H1 (cell line): ENCODE results near the gene TTC31. TPM values are rescaled to one million over a fixed set of nuclear protein-coding genes. Genes with fewer than 3 reads are reported as not detected.

ENCODE experiments used
- CTCF ChIA-PET: fragments of 300-600 bp; sonication (Branson Sonifier 250); formaldehyde crosslinking; loops from one replicate; lab custom pipeline; 2021; ENCODE audit not compliant: partially characterized antibody; lab: Charles Lee
- POLR2A ChIA-PET: fragments of 300-600 bp; sonication (Branson Sonifier 250); formaldehyde crosslinking; loops from one replicate; lab custom pipeline; 2021; ENCODE audit warnings: inconsistent platforms; ENCODE audit not compliant: partially characterized antibody; lab: Charles Lee
- DNase-seq, 2 experiments: peaks; one replicate each; pipeline versions ENCODE4 v3.0.0 to v3.0.0-alpha.2; 2010 to 2022; ENCODE audit warnings: low spot score in 2 of 2, low read depth in 1 of 2, mixed read lengths in 1 of 2
- FAIRE-seq: peaks from 2 replicates; lab custom pipeline; 2011; peaks lifted over from hg19 to GRCh38; lab: Jason Lieb, UNC
- H2AFZ ChIP-seq: 2 replicates; pipeline ENCODE4 v1.8.1; 2012; ENCODE audit warnings: low read length, inconsistent platforms
- H2AK5ac ChIP-seq: 2 replicates; pipeline ENCODE4 v1.6.1; 2013; ENCODE audit warnings: low read depth, low read length
- H2BK120ac ChIP-seq: replicated peaks from 2 replicates; pipeline ENCODE3; 2013; ENCODE audit warnings: low read depth, low read length, inconsistent platforms
- H2BK12ac ChIP-seq: 2 replicates; pipeline ENCODE4 v1.6.1; 2013; ENCODE audit warnings: low read depth, low read length
- H2BK15ac ChIP-seq: 2 replicates; pipeline ENCODE4 v1.6.1; 2013; ENCODE audit warnings: low read length
- H2BK20ac ChIP-seq: 2 replicates; pipeline ENCODE4 v1.6.1; 2013; ENCODE audit warnings: low read length
- H2BK5ac ChIP-seq: 2 replicates; pipeline ENCODE4 v1.6.1; 2013; ENCODE audit warnings: low read depth, low read length
- H3K14ac ChIP-seq: 2 replicates; pipeline ENCODE4 v1.6.1; 2013; ENCODE audit warnings: inconsistent platforms; ENCODE audit not compliant: insufficient read length
- H3K18ac ChIP-seq: 2 replicates; pipeline ENCODE4 v1.6.1; 2013; ENCODE audit warnings: low read length; ENCODE audit errors: extremely low read depth
- H3K23ac ChIP-seq: 2 replicates; pipeline ENCODE4 v1.6.1; 2013; ENCODE audit warnings: inconsistent platforms; ENCODE audit not compliant: insufficient read length
- H3K23me2 ChIP-seq: 2 replicates; pipeline ENCODE4 v1.6.1; 2013; ENCODE audit warnings: low read depth, low read length
- H3K27ac ChIP-seq: 2 replicates; pipeline ENCODE4 v1.6.1; 2011; ENCODE audit warnings: low read depth, low read length, inconsistent platforms
- H3K27me3 ChIP-seq, 4 experiments: replicated peaks in 1 of 4; 1 replicate in 1 of 4; 2 replicates in 3 of 4; pipeline versions ENCODE4 v1.6.1 to v1.8.1; 2011 to 2013; ENCODE audit warnings: low read length in 3 of 4, mild to moderate bottlenecking in 3 of 4, inconsistent platforms in 2 of 4, mixed read lengths in 2 of 4, moderate library complexity in 1 of 4; ENCODE audit not compliant: control insufficient read depth in 3 of 4, insufficient read depth in 3 of 4; ENCODE audit errors: extremely low read depth in 1 of 4
- H3K36me3 ChIP-seq, 4 experiments: 2 replicates each; pipeline versions ENCODE4 v1.6.1 to v1.8.1; 2011 to 2013; ENCODE audit warnings: mild to moderate bottlenecking in 4 of 4, low read length in 3 of 4, moderate library complexity in 2 of 4, control low read depth in 1 of 4, inconsistent platforms in 1 of 4; ENCODE audit not compliant: insufficient read depth in 4 of 4, control insufficient read depth in 2 of 4
- H3K4ac ChIP-seq: replicated peaks from 2 replicates; pipeline ENCODE3; 2013; ENCODE audit warnings: low read length, low read depth, mixed read lengths, inconsistent platforms; ENCODE audit not compliant: insufficient read length
- H3K4me1 ChIP-seq, 4 experiments: replicated peaks in 1 of 4; 1 replicate in 1 of 4; 2 replicates in 3 of 4; pipeline versions ENCODE4 v1.6.1 to v1.8.1; 2011 to 2013; ENCODE audit warnings: low read length in 3 of 4, inconsistent platforms in 2 of 4, mixed read lengths in 1 of 4; ENCODE audit not compliant: insufficient read depth in 4 of 4, control insufficient read depth in 3 of 4
- H3K4me2 ChIP-seq, 2 experiments: 2 replicates each; pipeline versions ENCODE4 v1.6.1 to v1.8.1; 2011 to 2013; ENCODE audit warnings: low read depth in 2 of 2, low read length in 2 of 2, control low read depth in 1 of 2, inconsistent platforms in 1 of 2, mild to moderate bottlenecking in 1 of 2; ENCODE audit not compliant: insufficient read depth in 1 of 2
- H3K4me3 ChIP-seq, 4 experiments: fragments of 200-600, 300-600 bp in 1 of 4; sonication (generic), shearing (Covaris generic), sonication (Bioruptor Twin) in 1 of 4; 2 replicates each; pipeline versions ENCODE4 v1.5.1 to v1.8.1; 2011 to 2016; ENCODE audit warnings: low read length in 4 of 4, low read depth in 3 of 4, control low read depth in 2 of 4, inconsistent platforms in 2 of 4, mild to moderate bottlenecking in 2 of 4, mixed read lengths in 1 of 4, moderate library complexity in 1 of 4; ENCODE audit not compliant: insufficient read depth in 2 of 4; ENCODE audit errors: extremely low read depth in 1 of 4
- H3K56ac ChIP-seq: replicated peaks from 2 replicates; pipeline ENCODE3; 2013; ENCODE audit warnings: low read depth, mild to moderate bottlenecking, mixed read lengths, low read length, inconsistent platforms; ENCODE audit not compliant: insufficient read length
- H3K79me1 ChIP-seq: 2 replicates; pipeline ENCODE4 v1.6.1; 2013; ENCODE audit warnings: low read depth, low read length, control low read depth
- H3K79me2 ChIP-seq, 2 experiments: 2 replicates each; pipeline versions ENCODE4 v1.6.1 to v1.8.1; 2012 to 2013; ENCODE audit warnings: low read length in 2 of 2, mild to moderate bottlenecking in 2 of 2, inconsistent platforms in 1 of 2; ENCODE audit not compliant: insufficient read depth in 2 of 2, control insufficient read depth in 1 of 2
- H3K9ac ChIP-seq, 4 experiments: replicated peaks in 1 of 4; 1 replicate in 1 of 4; 2 replicates in 3 of 4; pipeline versions ENCODE4 v1.6.1 to v1.8.1; 2011 to 2013; ENCODE audit warnings: low read depth in 3 of 4, low read length in 3 of 4, control low read depth in 2 of 4, mild to moderate bottlenecking in 2 of 4, moderate library complexity in 2 of 4, inconsistent platforms in 1 of 4; ENCODE audit errors: extremely low read depth in 1 of 4
- H3K9me3 ChIP-seq, 2 experiments: 2 replicates each; pipeline versions ENCODE4 v1.6.1 to v1.8.1; 2012 to 2013; ENCODE audit warnings: mild to moderate bottlenecking in 2 of 2, moderate library complexity in 2 of 2, control low read depth in 1 of 2, inconsistent platforms in 1 of 2, low read depth in 1 of 2, low read length in 1 of 2, mixed read lengths in 1 of 2; ENCODE audit not compliant: insufficient read depth in 2 of 2
- H4K20me1 ChIP-seq, 2 experiments: replicated peaks in 1 of 2; 2 replicates each; pipeline versions ENCODE3 to v1.8.1; 2011 to 2013; ENCODE audit warnings: inconsistent platforms in 2 of 2, low read length in 2 of 2, mild to moderate bottlenecking in 1 of 2; ENCODE audit not compliant: insufficient read depth in 2 of 2, control insufficient read depth in 1 of 2
- H4K5ac ChIP-seq: 2 replicates; pipeline ENCODE4 v1.6.1; 2013; ENCODE audit warnings: low read length, low read depth, mixed read lengths, inconsistent platforms; ENCODE audit not compliant: insufficient read length
- H4K8ac ChIP-seq: 2 replicates; pipeline ENCODE4 v1.8.0; 2013; ENCODE audit warnings: mild to moderate bottlenecking, moderate library complexity, low read length, inconsistent platforms; ENCODE audit not compliant: insufficient read depth; ENCODE audit errors: extremely low read depth
- H4K91ac ChIP-seq: replicated peaks from 2 replicates; pipeline ENCODE3; 2013; ENCODE audit warnings: low read length, mixed read lengths, inconsistent platforms; ENCODE audit not compliant: insufficient read length
- BCL11A ChIP-seq, 2 experiments: IDR thresholded peaks; one replicate each; pipeline ENCODE4 v1.6.1; 2011; ENCODE audit warnings: low read depth in 2 of 2, low read length in 2 of 2, mild to moderate bottlenecking in 2 of 2
- BRCA1 ChIP-seq: IDR thresholded peaks from 2 replicates; pipeline ENCODE4 v1.6.1; 2012; ENCODE audit warnings: low read depth, low read length, improper control_type of control experiment
- CBX8 ChIP-seq: fragments of 300-800, 300-1000 bp; sonication (generic); IDR thresholded peaks from 2 replicates; pipeline ENCODE4 v1.7.1; 2016; ENCODE audit warnings: low read depth, low read length, borderline replicate concordance
- CTCF ChIP-seq, 3 experiments: IDR thresholded peaks; 1 replicate in 2 of 3; 2 replicates in 1 of 3; pipeline versions ENCODE4 v1.5.1 to v1.6.1; 2011; ENCODE audit warnings: low read length in 3 of 3, mild to moderate bottlenecking in 3 of 3, inconsistent platforms in 2 of 3, low read depth in 1 of 3, moderate library complexity in 1 of 3; ENCODE audit not compliant: insufficient read depth in 1 of 3; ENCODE audit errors: control extremely low read depth in 1 of 3
- EGR1 ChIP-seq: IDR thresholded peaks from 2 replicates; pipeline ENCODE4 v1.6.1; 2011; ENCODE audit warnings: low read depth, low read length, borderline replicate concordance
- GABPA ChIP-seq: IDR thresholded peaks from 2 replicates; pipeline ENCODE4 v1.6.1; 2011; ENCODE audit warnings: mild to moderate bottlenecking, low read length, moderate library complexity, borderline replicate concordance; ENCODE audit not compliant: insufficient read depth
- JUND ChIP-seq: IDR thresholded peaks from 2 replicates; pipeline ENCODE4 v1.6.1; 2011; ENCODE audit warnings: mild to moderate bottlenecking, improper control_type of control experiment, low read length
- POLR2AphosphoS5 ChIP-seq: IDR thresholded peaks from 2 replicates; pipeline ENCODE4 v1.6.1; 2011; ENCODE audit warnings: low read depth, low read length
- POU5F1 ChIP-seq: IDR thresholded peaks from 2 replicates; pipeline ENCODE4 v1.6.1; 2011; ENCODE audit warnings: low read depth, mild to moderate bottlenecking, low read length, moderate library complexity
- SIN3A ChIP-seq, 2 experiments: IDR thresholded peaks in 1 of 2; conservative IDR thresholded peaks in 1 of 2; 2 replicates each; pipeline ENCODE4 v1.6.1; 2011 to 2012; ENCODE audit warnings: low read length in 2 of 2, improper control_type of control experiment in 1 of 2, low read depth in 1 of 2, mild to moderate bottlenecking in 1 of 2
- SP1 ChIP-seq: IDR thresholded peaks from 2 replicates; pipeline ENCODE4 v1.6.1; 2011; ENCODE audit warnings: low read depth, low read length
- TBP ChIP-seq: IDR thresholded peaks from 2 replicates; pipeline ENCODE4 v1.6.1; 2011; ENCODE audit warnings: low read depth, low read length, improper control_type of control experiment
- WGBS, 2 experiments: shearing (Covaris generic) in 1 of 2; methylation state at CpG; one replicate each; pipeline versions ENCODE4 v1.1.6 to v1.1.7; 2013 to 2015; ENCODE audit warnings: low lambda C conversion rate in 2 of 2, mixed read lengths in 2 of 2, inconsistent platforms in 1 of 2, low coverage in 1 of 2, missing lambda C conversion rate in 1 of 2; ENCODE audit not compliant: insufficient replicate concordance in 2 of 2, insufficient coverage in 1 of 2, insufficient read length in 1 of 2; ENCODE audit errors: extremely low coverage in 1 of 2, missing lambda C conversion rate in 1 of 2; 5-methylcytosine and 5-hydroxymethylcytosine counted together
- polyA plus RNA-seq, 7 experiments: library from polyadenylated mRNA; depleted of rRNA in 3 of 7; stranded (reverse) in 5 of 7; unstranded in 2 of 7; fragments of >200 nt in 5 of 7; fragments of 200-250 nt in 2 of 7; gene quantifications; 1 replicate in 5 of 7; 2 replicates in 1 of 7; 4 replicates in 1 of 7; pipeline versions ENCODE4 v1.2.1 to v1.2.3, GENCODE V29; 2011 to 2013; ENCODE audit warnings: missing spikeins in 2 of 7, mixed read lengths in 2 of 7
- total RNA-seq: library from RNA; stranded (reverse); fragmentation: NEBNext Ultra II Directional; extraction: Animal tissue kit (Norgen Biotek cat#: 25700); gene quantifications from 2 replicates; pipeline ENCODE4 v1.2.1, GENCODE V29; 2021

Gene TTC31
- total and polyA plus RNA-seq, 2 of the 8 experiments (the other 6 are each of a cell fraction or from before 2014, with no cell fraction given): 28.8 to 29.9 TPM

- 92% methylated on average over 12 of the region's 12 CpGs; no CpG with 5 or more reads in 1 of the 2 experiments for WGBS, 2 experiments
- ChIA-PET POLR2A (interaction anchor here (1.1 to 2.3 kb wide), 3 partner anchors 12 to 53 kb away, joined by 3 to 6 read pairs (median 4); partner anchors contain the start of gene LBX2), CTCF (interaction anchor here (0.9 to 7.0 kb wide), 4 partner anchors 8 to 53 kb away, joined by 3 to 53 read pairs (median 5); no protein-coding TSS in a partner anchor)
- peaks cover 4% of the 10 kb centered on the region; the same call in 1 of the 2 replicates for H3K23me2 ChIP-seq
- no peak overlapping the region for H3K4ac ChIP-seq
- no peak overlapping the region for H2BK12ac ChIP-seq
- FAIRE-seq (no peak), DNase-seq (no peak)
- H3K14ac ChIP-seq: no peak overlapping the region
- peaks cover 6 to 8% of the 10 kb centered on the region in 2 experiments for H4K20me1 ChIP-seq
- H3K23ac ChIP-seq: no peak overlapping the region
- no peak overlapping the region for H3K4me3 ChIP-seq
- no peak overlapping the region for H3K4me2 ChIP-seq
- no peak overlapping the region for H4K8ac ChIP-seq
- H3K9me3 ChIP-seq: no peaks in the 10 kb centered on the region
- no peak overlapping the region for H2AK5ac ChIP-seq
- no peaks in the 10 kb centered on the region; a peak in 1 of 7 replicates for H3K27me3 ChIP-seq
- no peak overlapping the region for H2BK5ac ChIP-seq
- no peak overlapping the region for H4K5ac ChIP-seq
- no peak overlapping the region for H2BK120ac ChIP-seq
- H4K91ac ChIP-seq: no peak overlapping the region
- H3K27ac ChIP-seq: no peak overlapping the region
- no peak overlapping the region for H3K18ac ChIP-seq
- no peak overlapping the region for H3K9ac ChIP-seq
- H3K79me2 ChIP-seq: no peaks in the 10 kb centered on the region
- H2BK20ac ChIP-seq: no peak overlapping the region
- no peak overlapping the region for H2AFZ ChIP-seq
- H2BK15ac ChIP-seq: no peak overlapping the region
- H3K56ac ChIP-seq: no peak overlapping the region
- H3K79me1 ChIP-seq: peaks cover 2% of the 10 kb centered on the region; the same call in 1 of the 2 replicates
- H3K36me3 ChIP-seq: peaks cover 2 to 17% (median 10%) of the 10 kb centered on the region in 4 experiments; a peak in 7 of 8 replicates
- peaks cover 4 to 6% (median 5%) of the 10 kb centered on the region in 4 experiments; a peak in 6 of 7 replicates for H3K4me1 ChIP-seq
- no peak for TF ChIP-seq POLR2AphosphoS5
- no peak for TF ChIP-seq CTCF (IDR thresholded peaks at IDR 0.05; ENCODE audit: control extremely low read depth in 1 of 3, insufficient read depth in 1 of 3, low read depth in 1 of 3, low read length in 3 of 3)
- no peak for TF ChIP-seq JUND
- TF ChIP-seq CBX8: no peak
- TF ChIP-seq BCL11A (IDR thresholded peaks at IDR 0.05; ENCODE audit: low read depth in 2 of 2, low read length in 2 of 2): no peak
- no peak for TF ChIP-seq GABPA
- TF ChIP-seq TBP: no peak
- TF ChIP-seq POU5F1: no peak
- no peak for TF ChIP-seq BRCA1
- no peak for TF ChIP-seq SP1
- TF ChIP-seq SIN3A (conservative IDR thresholded peaks at IDR 0.05 in 1 of 2, IDR thresholded peaks at IDR 0.05 in 1 of 2; ENCODE audit: low read depth in 1 of 2, low read length in 2 of 2): no peak
- no peak for TF ChIP-seq EGR1
Observed at GRCh38 chr2:74534411-74534810, 51.5 kb downstream of the TTC31 start.
